K562 (cell line): ENCODE results near the gene KNCN. TPM values are rescaled to one million over a fixed set of nuclear protein-coding genes. Genes with fewer than 3 reads are reported as not detected.

Experiments
- ATAC-seq: fragments of 200-7000 bp; cut with Tn5 transposase; 3 replicates; pipeline ENCODE4 v1.9.1; 2020; ENCODE audit warnings: moderate library complexity
- BruUV-seq: library from RNA; stranded (reverse); fragments of 400-500 nt; replicated peaks from 2 replicates; lab custom pipeline; 2021; lab: Mats Ljungman, UMichigan
- CTCF ChIA-PET: fragments of 300-600 bp; formaldehyde crosslinking; extraction: SDS; loops from one replicate; lab custom pipeline; 2021; ENCODE audit warnings: low intra/inter-chr PET ratio; lab: Yijun Ruan, JAX
- POLR2A ChIA-PET: fragments of 300-600, 350-650 bp; sonication (Branson Sonifier 250); formaldehyde crosslinking; extraction: SDS; loops from one replicate; lab custom pipeline; 2021; ENCODE audit warnings: antibody characterized with exemption, inconsistent platforms; lab: Yijun Ruan, JAX
- DNase-seq, 4 experiments: peaks; one replicate each; pipeline versions ENCODE4 v3.0.0 to v3.0.0-alpha.2; 2011 to 2018; ENCODE audit warnings: low spot score in 3 of 4, mixed read lengths in 3 of 4; ENCODE audit errors: extremely low read depth in 1 of 4
- FAIRE-seq: peaks from 2 replicates; lab custom pipeline; 2011; peaks lifted over from hg19 to GRCh38; lab: Jason Lieb, UNC
- H2AFZ ChIP-seq: 2 replicates; pipeline ENCODE4 v1.6.0; 2011; ENCODE audit warnings: low read depth, low read length, control low read depth, inconsistent platforms
- H3K27ac ChIP-seq: fragments of 200-600 bp; 3 replicates; pipeline ENCODE4 v1.8.0; 2011; ENCODE audit warnings: low read depth, mild to moderate bottlenecking, control low read depth, inconsistent platforms, low read length, moderate library complexity, mixed read lengths; ENCODE audit errors: extremely low read depth
- H3K27me3 ChIP-seq, 2 experiments: fragments of 300-600 bp in 1 of 2; 2 replicates in 1 of 2; 3 replicates in 1 of 2; pipeline versions ENCODE4 v1.6.0 to v1.8.0; 2011; ENCODE audit warnings: inconsistent platforms in 2 of 2, low read length in 2 of 2, mild to moderate bottlenecking in 1 of 2, mixed read lengths in 1 of 2, moderate library complexity in 1 of 2; ENCODE audit not compliant: control insufficient read depth in 2 of 2, insufficient read depth in 2 of 2
- H3K36me3 ChIP-seq: fragments of 300-600 bp; 3 replicates; pipeline ENCODE4 v1.8.0; 2011; ENCODE audit warnings: mild to moderate bottlenecking, low read length, inconsistent platforms; ENCODE audit not compliant: control insufficient read depth, insufficient read depth
- H3K4me1 ChIP-seq, 2 experiments: fragments of 200-600 bp in 1 of 2; replicated peaks in 1 of 2; 2 replicates in 1 of 2; 3 replicates in 1 of 2; pipeline versions ENCODE4 v1.5.1 to v1.8.0; 2011; ENCODE audit warnings: inconsistent platforms in 2 of 2, low read length in 2 of 2, mild to moderate bottlenecking in 1 of 2, mixed read lengths in 1 of 2, moderate library complexity in 1 of 2; ENCODE audit not compliant: control insufficient read depth in 2 of 2, insufficient read depth in 2 of 2
- H3K4me2 ChIP-seq: 2 replicates; pipeline ENCODE4 v1.6.1; 2011; ENCODE audit warnings: low read length, control low read depth, inconsistent platforms, mixed read lengths; ENCODE audit not compliant: insufficient read depth
- H3K4me3 ChIP-seq: fragments of 200-600 bp; sonication (generic), shearing (Covaris generic); 2 replicates; pipeline ENCODE4 v1.5.1; 2016; ENCODE audit warnings: control low read depth, inconsistent platforms
- H3K79me2 ChIP-seq: fragments of 200-600 bp; 3 replicates; pipeline ENCODE4 v1.8.0; 2011; ENCODE audit warnings: low read length, inconsistent platforms; ENCODE audit not compliant: control insufficient read depth, insufficient read depth
- H3K9ac ChIP-seq, 2 experiments: 2 replicates each; pipeline versions ENCODE4 v1.6.0 to v1.6.1; 2011; ENCODE audit warnings: low read depth in 2 of 2, low read length in 2 of 2, control low read depth in 1 of 2, inconsistent platforms in 1 of 2, mild to moderate bottlenecking in 1 of 2, mixed read lengths in 1 of 2; ENCODE audit not compliant: insufficient read depth in 1 of 2
- H3K9me1 ChIP-seq: one replicate; pipeline ENCODE4 v1.6.0; 2011; ENCODE audit warnings: inconsistent platforms, mild to moderate bottlenecking, low read length, moderate library complexity; ENCODE audit not compliant: control insufficient read depth, insufficient read depth
- H3K9me3 ChIP-seq: replicated peaks from 2 replicates; pipeline ENCODE4 v1.5.1; 2011; ENCODE audit warnings: low read depth, low read length, inconsistent platforms; ENCODE audit not compliant: control insufficient read depth, insufficient read depth
- H4K20me1 ChIP-seq: replicated peaks from 2 replicates; pipeline ENCODE4 v1.6.1; 2011; ENCODE audit warnings: low read length, inconsistent platforms, mixed read lengths; ENCODE audit not compliant: control insufficient read depth, insufficient read depth
- CBX8 ChIP-seq: fragments of 200-600 bp; sonication (generic); IDR thresholded peaks from 2 replicates; pipeline ENCODE4 v1.6.1; 2012; ENCODE audit warnings: borderline replicate concordance, mixed run types, low read depth, mild to moderate bottlenecking, moderate library complexity, mixed read lengths, low read length, control low read depth, inconsistent platforms; ENCODE audit not compliant: poor library complexity, severe bottlenecking; ENCODE audit errors: extremely low read depth
- HCFC1 ChIP-seq: IDR thresholded peaks from 2 replicates; pipeline ENCODE4 v1.6.1; 2012; ENCODE audit warnings: low read depth, low read length, improper control_type of control experiment
- MED1 ChIP-seq: sonication (generic); formaldehyde crosslinking; IDR thresholded peaks from 2 replicates; pipeline ENCODE4 v1.8.1; 2023; ENCODE audit warnings: missing genetic modification reagents, borderline replicate concordance
- NFRKB ChIP-seq: fragments of 450-650 bp; IDR thresholded peaks from 2 replicates; pipeline ENCODE4 v1.6.1; 2016; ENCODE audit warnings: low read depth
- NRF1 ChIP-seq, 2 experiments: fragments of 450-650 bp; IDR thresholded peaks in 1 of 2; conservative IDR thresholded peaks in 1 of 2; 2 replicates each; pipeline ENCODE4 v1.6.1; 2014; ENCODE audit warnings: mild to moderate bottlenecking in 2 of 2
- PPARD ChIP-seq: fragments of 250-450 bp; sonication (Bioruptor Pico); IDR thresholded peaks from 2 replicates; pipeline ENCODE4 v1.8.0; 2022; ENCODE audit warnings: inconsistent platforms, mild to moderate bottlenecking, moderate library complexity
- ZBTB17 ChIP-seq: fragments of 450-650 bp; formaldehyde crosslinking; IDR thresholded peaks from 2 replicates; pipeline ENCODE4 v1.4.0; 2020; ENCODE audit warnings: mild to moderate bottlenecking
- ZFPM2 ChIP-seq: fragments of 250-450 bp; sonication (Bioruptor Pico); IDR thresholded peaks from 2 replicates; pipeline ENCODE4 v1.5.1; 2022; ENCODE audit warnings: mild to moderate bottlenecking
- ZNF274 ChIP-seq: IDR thresholded peaks from 2 replicates; pipeline ENCODE4 v1.6.1; 2011; ENCODE audit warnings: low read depth, mild to moderate bottlenecking, low read length, moderate library complexity, borderline replicate concordance
- ZNF79 ChIP-seq: fragments of 250-450 bp; sonication (Bioruptor Pico); IDR thresholded peaks from 2 replicates; pipeline ENCODE4 v1.4.0; 2020; ENCODE audit warnings: low read depth, mild to moderate bottlenecking, moderate library complexity
- WGBS: fragments of 100-300 bp; shearing (Covaris generic); methylation state at CpG from one replicate; pipeline ENCODE4 v1.1.6; 2016; ENCODE audit warnings: low coverage, mixed read lengths; ENCODE audit not compliant: insufficient coverage; ENCODE audit errors: missing lambda C conversion rate; 5-methylcytosine and 5-hydroxymethylcytosine counted together
- in situ Hi-C: fragments of 300-500 bp; cut with MboI; formaldehyde crosslinking; loops from 4 replicates; pipeline ENCODE4 v1.15.0; 2018; ENCODE audit warnings: inconsistent platforms, mixed read lengths
- intact Hi-C: fragments of 100-400 bp; cut with micrococcal nuclease; formaldehyde crosslinking; loops from 2 replicates; pipeline ENCODE4 v1.14.2; 2022
- polyA plus RNA-seq, 8 experiments: library from polyadenylated mRNA; depleted of rRNA in 4 of 8; stranded (reverse) in 5 of 8; unstranded in 3 of 8; fragments of >200 nt; fragmentation: Nextera tagmentation in 2 of 8; fragmentation: Illumina TruSeq in 1 of 8; extraction: Ambion mirVana in 2 of 8; extraction: Trizol in 1 of 8; gene quantifications; 2 replicates each; pipeline versions ENCODE4 v1.2.1 to v1.2.3, GENCODE V29; 2011 to 2014; ENCODE audit warnings: inconsistent platforms in 1 of 8, missing spikeins in 1 of 8
- total RNA-seq, 7 experiments: library from RNA; depleted of rRNA in 6 of 7; stranded (reverse); fragments of >200 nt in 6 of 7; fragmentation: Illumina TruSeq in 2 of 7; extraction: Trizol in 2 of 7; gene quantifications; 2 replicates each; pipeline versions ENCODE4 v1.2.1 to v1.2.3, GENCODE V29; 2011 to 2021; ENCODE audit warnings: low replicate concordance in 1 of 7
- TF ChIP-seq, protein P1 (sequence below): fragments of 450-650 bp; IDR thresholded peaks from 2 replicates; pipeline ENCODE4 v1.6.1; 2016; ENCODE audit warnings: missing biosample characterization, missing genetic modification characterization
- TF ChIP-seq, protein P2 (sequence below), 2 experiments: IDR thresholded peaks in 1 of 2; conservative IDR thresholded peaks in 1 of 2; 2 replicates each; pipeline ENCODE4 v1.6.1; 2016; ENCODE audit warnings: low read depth in 2 of 2, mild to moderate bottlenecking in 1 of 2, missing compliant biosample characterization in 1 of 2, missing genetic modification characterization in 1 of 2, moderate library complexity in 1 of 2
- TF ChIP-seq, protein P3 (sequence below): IDR thresholded peaks from 3 replicates; pipeline ENCODE4 v1.6.1; 2011; ENCODE audit warnings: borderline replicate concordance, mild to moderate bottlenecking; ENCODE audit not compliant: insufficient read length, insufficient read depth
- TF ChIP-seq, protein P4 (sequence below): sonication (generic); IDR thresholded peaks from 2 replicates; pipeline ENCODE4 v1.6.1; 2016

The KNCN gene
- total and polyA plus RNA-seq, 9 of the 15 experiments (the other 6 are each of a cell fraction or from before 2014, with no cell fraction given) = not detected

DNA sequence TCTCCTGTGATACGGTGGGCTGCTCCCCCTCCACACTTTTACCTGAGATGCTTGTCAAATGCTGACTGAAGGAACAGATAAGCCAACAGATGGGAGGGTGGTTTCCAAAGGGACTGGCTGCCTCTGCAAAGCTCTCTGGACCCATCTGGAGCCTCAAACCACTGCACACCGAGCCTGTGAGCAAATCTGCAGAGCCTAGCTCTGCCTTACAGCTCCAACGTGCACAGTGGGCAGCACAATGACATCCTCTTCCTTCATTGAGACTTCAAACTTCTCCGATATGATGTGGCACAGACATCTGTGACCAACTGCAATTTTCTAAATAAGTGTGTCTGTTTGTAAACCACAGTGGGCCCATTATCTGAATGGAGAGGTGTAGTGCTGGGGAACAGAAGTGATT is 26.2 kb upstream of the KNCN start:
- no peak for ATAC-seq
- H2AFZ ChIP-seq = no peak overlapping the region
- no peaks in the 10 kb centered on the region for H3K9me1 ChIP-seq
- in situ Hi-C loops (no loop called here), intact Hi-C loops (no loop called here)
- BruUV-seq = no TSS peak
- peaks cover 51% of the 10 kb centered on the region for H3K36me3 ChIP-seq
- FAIRE-seq = no peak
- peak overlapping the region in 1 of 2 experiments; percentile 11; a peak in 1 of 4 replicates for H3K9ac ChIP-seq
- ChIA-PET CTCF (no interaction called here), POLR2A (no interaction called here)
- DNase-seq = no peak
- TF ChIP-seq ZNF274 = no peak
- no peak for TF ChIP-seq ZFPM2 (CRISPR knock-in tag)
- no peak for TF ChIP-seq NFRKB
- no peak for TF ChIP-seq PPARD
- no peak for TF ChIP-seq HCFC1
- TF ChIP-seq, protein P1, sequence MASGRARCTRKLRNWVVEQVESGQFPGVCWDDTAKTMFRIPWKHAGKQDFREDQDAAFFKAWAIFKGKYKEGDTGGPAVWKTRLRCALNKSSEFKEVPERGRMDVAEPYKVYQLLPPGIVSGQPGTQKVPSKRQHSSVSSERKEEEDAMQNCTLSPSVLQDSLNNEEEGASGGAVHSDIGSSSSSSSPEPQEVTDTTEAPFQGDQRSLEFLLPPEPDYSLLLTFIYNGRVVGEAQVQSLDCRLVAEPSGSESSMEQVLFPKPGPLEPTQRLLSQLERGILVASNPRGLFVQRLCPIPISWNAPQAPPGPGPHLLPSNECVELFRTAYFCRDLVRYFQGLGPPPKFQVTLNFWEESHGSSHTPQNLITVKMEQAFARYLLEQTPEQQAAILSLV (tag) = no peak
- TF ChIP-seq CBX8 = no peak
- TF ChIP-seq ZBTB17 (CRISPR knock-in tag) = no peak
- TF ChIP-seq, protein P2, sequence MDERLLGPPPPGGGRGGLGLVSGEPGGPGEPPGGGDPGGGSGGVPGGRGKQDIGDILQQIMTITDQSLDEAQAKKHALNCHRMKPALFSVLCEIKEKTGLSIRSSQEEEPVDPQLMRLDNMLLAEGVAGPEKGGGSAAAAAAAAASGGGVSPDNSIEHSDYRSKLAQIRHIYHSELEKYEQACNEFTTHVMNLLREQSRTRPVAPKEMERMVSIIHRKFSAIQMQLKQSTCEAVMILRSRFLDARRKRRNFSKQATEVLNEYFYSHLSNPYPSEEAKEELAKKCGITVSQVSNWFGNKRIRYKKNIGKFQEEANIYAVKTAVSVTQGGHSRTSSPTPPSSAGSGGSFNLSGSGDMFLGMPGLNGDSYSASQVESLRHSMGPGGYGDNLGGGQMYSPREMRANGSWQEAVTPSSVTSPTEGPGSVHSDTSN (CRISPR knock-in tag; IDR thresholded peaks at IDR 0.05; ENCODE audit: low read depth) = no peak
- TF ChIP-seq, protein P2 (tag; conservative IDR thresholded peaks at IDR 0.05; ENCODE audit: low read depth) = no peak
- TF ChIP-seq, protein P3, sequence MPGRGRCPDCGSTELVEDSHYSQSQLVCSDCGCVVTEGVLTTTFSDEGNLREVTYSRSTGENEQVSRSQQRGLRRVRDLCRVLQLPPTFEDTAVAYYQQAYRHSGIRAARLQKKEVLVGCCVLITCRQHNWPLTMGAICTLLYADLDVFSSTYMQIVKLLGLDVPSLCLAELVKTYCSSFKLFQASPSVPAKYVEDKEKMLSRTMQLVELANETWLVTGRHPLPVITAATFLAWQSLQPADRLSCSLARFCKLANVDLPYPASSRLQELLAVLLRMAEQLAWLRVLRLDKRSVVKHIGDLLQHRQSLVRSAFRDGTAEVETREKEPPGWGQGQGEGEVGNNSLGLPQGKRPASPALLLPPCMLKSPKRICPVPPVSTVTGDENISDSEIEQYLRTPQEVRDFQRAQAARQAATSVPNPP = no peak
- TF ChIP-seq NRF1 (conservative IDR thresholded peaks at IDR 0.05 in 1 of 2, IDR thresholded peaks at IDR 0.05 in 1 of 2) = no peak
- no peak for TF ChIP-seq MED1 (CRISPR knock-in tag)
- no peak for TF ChIP-seq ZNF79 (CRISPR knock-in tag)
- TF ChIP-seq, protein P4, sequence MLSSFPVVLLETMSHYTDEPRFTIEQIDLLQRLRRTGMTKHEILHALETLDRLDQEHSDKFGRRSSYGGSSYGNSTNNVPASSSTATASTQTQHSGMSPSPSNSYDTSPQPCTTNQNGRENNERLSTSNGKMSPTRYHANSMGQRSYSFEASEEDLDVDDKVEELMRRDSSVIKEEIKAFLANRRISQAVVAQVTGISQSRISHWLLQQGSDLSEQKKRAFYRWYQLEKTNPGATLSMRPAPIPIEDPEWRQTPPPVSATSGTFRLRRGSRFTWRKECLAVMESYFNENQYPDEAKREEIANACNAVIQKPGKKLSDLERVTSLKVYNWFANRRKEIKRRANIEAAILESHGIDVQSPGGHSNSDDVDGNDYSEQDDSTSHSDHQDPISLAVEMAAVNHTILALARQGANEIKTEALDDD = no peak
- H4K20me1 ChIP-seq = no peaks in the 10 kb centered on the region
- peaks cover 3 to 22% of the 10 kb centered on the region in 2 experiments; a peak in 4 of 5 replicates for H3K4me1 ChIP-seq
- whole genome bisulfite sequencing = 69% methylated on average over 4 of the region's 4 CpGs
- H3K27me3 ChIP-seq = no peaks in the 10 kb centered on the region
- H3K27ac ChIP-seq = no peak overlapping the region
- no peaks in the 10 kb centered on the region for H3K79me2 ChIP-seq
- no peaks in the 10 kb centered on the region for H3K9me3 ChIP-seq
- no peak overlapping the region for H3K4me2 ChIP-seq
- H3K4me3 ChIP-seq = no peak overlapping the region
